Measurements from ENCODE around the gene DNTT. TPM values are rescaled to one million over a fixed set of nuclear protein-coding genes. Genes with fewer than 3 reads are reported as not detected.

Gene DNTT
- total and polyA plus RNA-seq, 2 of the 13 experiments (the other 11 are each of a cell fraction or from before 2014, with no cell fraction given) = not detected

- BruUV-seq (replicated peaks) = no TSS peak
- Histone ChIP-seq H3K36me3 (replicated peaks in 1 of 2; ENCODE audit: control insufficient read depth in 1 of 2, insufficient read depth in 2 of 2, low read length in 2 of 2) (no peaks in the 10 kb centered on the region), H3K79me2 (ENCODE audit: insufficient read depth, low read length) (no peaks in the 10 kb centered on the region), H4K20me1 (ENCODE audit: insufficient read depth, low read length) (no peaks in the 10 kb centered on the region), H2AFZ (ENCODE audit: low read length) (no peak overlapping the region), H3K9me3 (ENCODE audit: low read length) (no peaks in the 10 kb centered on the region), H3K4me1 (ENCODE audit: insufficient read depth, low read length) (no peaks in the 10 kb centered on the region), H3K4me3 (replicated peaks in 1 of 3; ENCODE audit: insufficient read depth in 1 of 3, low read depth in 2 of 3, low read length in 3 of 3) (no peak overlapping the region), H3K9ac (ENCODE audit: insufficient read depth, low read depth, low read length) (no peak overlapping the region), H3K27me3 (ENCODE audit: control insufficient read depth in 1 of 2, insufficient read depth in 2 of 2, low read length in 2 of 2) (0 out of 5 replicates have a peak, but pooled peaks cover 0 to 7% of the 10 kb centered on the region in 2 experiments), H3K4me2 (ENCODE audit: low read depth, low read length) (no peak overlapping the region), H3K27ac (ENCODE audit: extremely low read length, insufficient read depth, low read length) (no peak overlapping the region)
- ChIA-PET CTCF (ENCODE audit: low intra/inter-chr PET ratio, low total read pairs) (no interaction called here), POLR2A (no interaction called here)
- ATAC-seq (no peak), FAIRE-seq (no peak), DNase-seq (ENCODE audit: low spot score) (no peak)
- in situ Hi-C loops (cut with HindIII; ENCODE audit: extremely low pct_ligation_motif_present, low pct_unique_long_range_greater_than_20kb) = no loop called here
- TF ChIP-seq, protein P1, sequence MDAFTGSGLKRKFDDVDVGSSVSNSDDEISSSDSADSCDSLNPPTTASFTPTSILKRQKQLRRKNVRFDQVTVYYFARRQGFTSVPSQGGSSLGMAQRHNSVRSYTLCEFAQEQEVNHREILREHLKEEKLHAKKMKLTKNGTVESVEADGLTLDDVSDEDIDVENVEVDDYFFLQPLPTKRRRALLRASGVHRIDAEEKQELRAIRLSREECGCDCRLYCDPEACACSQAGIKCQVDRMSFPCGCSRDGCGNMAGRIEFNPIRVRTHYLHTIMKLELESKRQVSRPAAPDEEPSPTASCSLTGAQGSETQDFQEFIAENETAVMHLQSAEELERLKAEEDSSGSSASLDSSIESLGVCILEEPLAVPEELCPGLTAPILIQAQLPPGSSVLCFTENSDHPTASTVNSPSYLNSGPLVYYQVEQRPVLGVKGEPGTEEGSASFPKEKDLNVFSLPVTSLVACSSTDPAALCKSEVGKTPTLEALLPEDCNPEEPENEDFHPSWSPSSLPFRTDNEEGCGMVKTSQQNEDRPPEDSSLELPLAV (CRISPR knock-in tag; conservative IDR thresholded peaks at IDR 0.05; ENCODE audit: low read depth) = no peak
- TF ChIP-seq SNRNP70 (IDR thresholded peaks at IDR 0.05; ENCODE audit: low read depth, low read length) (no peak), ZMYM4 (CRISPR knock-in tag; IDR thresholded peaks at IDR 0.05) (no peak)
- TF ChIP-seq, protein P2, sequence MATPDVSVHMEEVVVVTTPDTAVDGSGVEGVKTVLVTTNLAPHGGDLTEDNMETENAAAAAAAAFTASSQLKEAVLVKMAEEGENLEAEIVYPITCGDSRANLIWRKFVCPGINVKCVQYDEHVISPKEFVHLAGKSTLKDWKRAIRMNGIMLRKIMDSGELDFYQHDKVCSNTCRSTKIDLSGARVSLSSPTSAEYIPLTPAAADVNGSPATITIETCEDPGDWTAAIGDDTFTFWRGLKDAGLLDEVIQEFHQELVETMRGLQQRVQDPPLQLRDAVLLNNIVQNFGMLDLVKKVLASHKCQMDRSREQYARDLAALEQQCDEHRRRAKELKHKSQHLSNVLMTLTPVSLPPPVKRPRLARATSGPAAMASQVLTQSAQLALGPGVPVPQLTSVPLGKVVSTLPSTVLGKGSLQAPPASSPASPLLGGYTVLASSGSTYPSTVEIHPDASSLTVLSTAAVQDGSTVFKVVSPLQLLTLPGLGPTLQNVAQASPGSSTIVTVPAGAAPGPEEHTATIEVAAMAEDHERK (CRISPR knock-in tag; IDR thresholded peaks at IDR 0.05; ENCODE audit: low read depth) = no peak
- 14% methylated on average over 4 of the region's 4 CpGs for WGBS (ENCODE audit: low lambda C conversion rate)
- intact Hi-C loops (cut with micrococcal nuclease; ENCODE audit: unreplicated experiment) = no loop called here
Measured at GRCh38 chr10:96342402-96342801, 38.2 kb downstream of the DNTT start.

GRCh38 chr10:96344178-96344577 is 39.9 kb downstream of the DNTT start:
- Histone ChIP-seq H3K36me3 (replicated peaks in 1 of 2; ENCODE audit: control insufficient read depth in 1 of 2, insufficient read depth in 2 of 2, low read length in 2 of 2) (no peaks in the 10 kb centered on the region), H3K4me1 (ENCODE audit: insufficient read depth, low read length) (no peaks in the 10 kb centered on the region), H3K4me3 (replicated peaks in 1 of 3; ENCODE audit: insufficient read depth in 1 of 3, low read depth in 2 of 3, low read length in 3 of 3) (no peak overlapping the region), H2AFZ (ENCODE audit: low read length) (no peak overlapping the region), H3K9me3 (ENCODE audit: low read length) (no peaks in the 10 kb centered on the region), H3K27me3 (ENCODE audit: control insufficient read depth in 1 of 2, insufficient read depth in 2 of 2, low read length in 2 of 2) (0 out of 5 replicates have a peak, but pooled peaks cover 0 to 3% of the 10 kb centered on the region in 2 experiments), H3K27ac (ENCODE audit: extremely low read length, insufficient read depth, low read length) (no peak overlapping the region), H3K4me2 (ENCODE audit: low read depth, low read length) (no peak overlapping the region), H4K20me1 (ENCODE audit: insufficient read depth, low read length) (no peaks in the 10 kb centered on the region), H3K79me2 (ENCODE audit: insufficient read depth, low read length) (no peaks in the 10 kb centered on the region), H3K9ac (ENCODE audit: insufficient read depth, low read depth, low read length) (no peak overlapping the region)
- FAIRE-seq = no peak
- 92% methylated on average over 4 of the region's 4 CpGs for WGBS (ENCODE audit: low lambda C conversion rate)
- DNase-seq (ENCODE audit: low spot score) = no peak
- BruUV-seq (replicated peaks) = no TSS peak
- ChIA-PET CTCF (ENCODE audit: low intra/inter-chr PET ratio, low total read pairs) (no interaction called here), POLR2A (no interaction called here)
- in situ Hi-C loops (cut with HindIII; ENCODE audit: extremely low pct_ligation_motif_present, low pct_unique_long_range_greater_than_20kb) (no loop called here), intact Hi-C loops (cut with micrococcal nuclease; ENCODE audit: unreplicated experiment) (no loop called here)
- ATAC-seq = no peak
- TF ChIP-seq MYC (CRISPR knock-in tag; IDR thresholded peaks at IDR 0.05; ENCODE audit: borderline replicate concordance) = no peak
- TF ChIP-seq ZNF75D (CRISPR knock-in tag; IDR thresholded peaks at IDR 0.05; ENCODE audit: borderline replicate concordance) = no peak
- no peak for TF ChIP-seq MED1 (CRISPR knock-in tag; IDR thresholded peaks at IDR 0.05)
- TF ChIP-seq ZNF768 (CRISPR knock-in tag; IDR thresholded peaks at IDR 0.05) = no peak
- no peak for TF ChIP-seq MEIS2 (CRISPR knock-in tag; IDR thresholded peaks at IDR 0.05)
- no peak for TF ChIP-seq MLLT10 (CRISPR knock-in tag; IDR thresholded peaks at IDR 0.05)
- TF ChIP-seq PHF21A (CRISPR knock-in tag; IDR thresholded peaks at IDR 0.05) = no peak
- no peak for TF ChIP-seq ZFY (CRISPR knock-in tag; IDR thresholded peaks at IDR 0.05)
- TF ChIP-seq ZNF770 (CRISPR knock-in tag; IDR thresholded peaks at IDR 0.05) = no peak
